Stimulated activated CD8-positive, alpha-beta memory T cell treated with anti-CD3 and anti-CD28 coated beads, Interleukin-4, amount 100 ng/mL, for 4 hours (primary cell): ENCODE data around the gene SIAE.

Experiments used
- DNase-seq, 2 donors: peaks; one replicate each; pipeline ENCODE4 v3.0.0-alpha.2; 2020; ENCODE audit warnings: low read depth in 2 of 2, low spot score in 1 of 2

The SIAE gene

DNA sequence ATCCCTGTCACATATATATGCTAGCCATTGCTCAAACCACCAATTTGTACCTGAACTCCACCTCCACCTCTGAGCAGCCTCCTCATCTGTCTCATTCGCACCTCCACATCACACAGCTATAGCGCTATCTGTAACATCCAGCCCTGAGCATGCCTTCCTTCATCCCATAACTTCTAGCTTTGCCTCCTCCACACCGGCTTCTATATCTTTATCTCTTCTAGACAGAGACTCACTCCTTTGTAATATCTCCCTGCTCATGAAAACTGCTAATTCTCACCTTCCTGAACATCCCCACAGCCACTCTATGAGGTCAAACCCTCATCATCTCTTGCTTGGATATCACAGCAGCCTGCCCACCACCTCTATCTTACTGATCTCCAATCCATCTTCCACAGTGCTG is 5.9 kb downstream of the SIAE start:
- DNase-seq: no peak

DNA sequence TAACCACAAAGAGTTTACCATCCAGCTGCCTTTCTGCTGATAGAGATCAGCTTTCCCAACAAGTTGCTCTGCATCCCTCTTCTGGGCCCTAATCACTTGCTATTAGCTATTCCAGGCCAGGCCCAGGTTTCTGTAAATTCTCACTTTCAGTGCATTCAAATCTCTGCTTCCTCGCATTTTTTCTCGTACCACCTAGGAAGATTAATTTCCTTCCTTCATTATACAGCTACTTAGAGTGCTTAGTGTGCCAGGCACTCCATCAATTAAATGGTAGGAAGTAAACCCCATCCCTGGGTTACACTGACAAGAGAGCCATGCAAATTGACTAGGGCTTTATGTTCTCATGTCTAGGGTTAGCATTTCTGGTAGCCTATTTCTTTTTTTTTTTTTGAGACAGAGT is 9.7 kb downstream of the SIAE start:
- DNase-seq: no peak

GRCh38 chr11:124662106-124662505 is 11.4 kb downstream of the SIAE start:
- DNase-seq: no peak

DNA sequence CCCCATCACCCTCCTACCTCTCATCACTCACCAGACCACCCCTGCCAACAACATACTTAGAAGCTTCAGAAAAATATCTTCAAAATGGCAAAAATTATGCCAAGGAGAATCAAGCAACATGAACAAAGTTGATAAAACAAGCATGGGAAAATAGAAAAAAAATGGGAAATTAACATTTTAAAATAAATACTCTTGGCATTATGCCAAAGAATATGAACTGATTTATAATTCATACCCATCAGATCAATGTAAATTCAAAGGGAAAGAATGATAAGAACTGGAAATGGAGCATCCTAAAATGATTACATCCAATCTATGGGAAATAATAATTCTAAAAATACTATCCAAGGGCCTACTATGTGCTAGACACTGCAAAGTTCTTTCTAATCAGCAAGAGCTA is 12.0 kb downstream of the SIAE start:
- no peak for DNase-seq

- no peak for DNase-seq
These were observed 14.6 kb downstream of the SIAE start for GRCh38 chr11:124658986-124659385.

DNA sequence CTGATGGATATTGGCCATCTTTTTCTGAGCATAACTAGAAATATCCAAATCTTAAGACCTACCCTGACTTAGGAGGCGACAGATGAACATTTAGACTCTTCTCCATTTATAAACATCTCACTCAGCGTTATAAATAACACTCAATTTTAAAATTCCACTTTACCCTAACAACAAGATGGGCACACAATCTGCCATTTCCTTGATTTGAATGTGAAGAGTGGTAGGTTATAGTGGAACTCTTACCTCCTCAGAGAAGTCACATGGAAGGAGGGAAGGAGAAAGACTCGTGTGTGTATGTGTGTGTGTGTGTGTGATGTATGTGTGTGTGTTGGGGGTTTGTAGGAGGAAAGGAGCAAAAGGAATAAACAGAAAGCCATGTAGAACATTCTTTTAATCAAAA is 15.0 kb downstream of the SIAE start:
- DNase-seq: no peak

GRCh38 chr11:124657904-124658303 is 15.6 kb downstream of the SIAE start:
- no peak for DNase-seq

DNA sequence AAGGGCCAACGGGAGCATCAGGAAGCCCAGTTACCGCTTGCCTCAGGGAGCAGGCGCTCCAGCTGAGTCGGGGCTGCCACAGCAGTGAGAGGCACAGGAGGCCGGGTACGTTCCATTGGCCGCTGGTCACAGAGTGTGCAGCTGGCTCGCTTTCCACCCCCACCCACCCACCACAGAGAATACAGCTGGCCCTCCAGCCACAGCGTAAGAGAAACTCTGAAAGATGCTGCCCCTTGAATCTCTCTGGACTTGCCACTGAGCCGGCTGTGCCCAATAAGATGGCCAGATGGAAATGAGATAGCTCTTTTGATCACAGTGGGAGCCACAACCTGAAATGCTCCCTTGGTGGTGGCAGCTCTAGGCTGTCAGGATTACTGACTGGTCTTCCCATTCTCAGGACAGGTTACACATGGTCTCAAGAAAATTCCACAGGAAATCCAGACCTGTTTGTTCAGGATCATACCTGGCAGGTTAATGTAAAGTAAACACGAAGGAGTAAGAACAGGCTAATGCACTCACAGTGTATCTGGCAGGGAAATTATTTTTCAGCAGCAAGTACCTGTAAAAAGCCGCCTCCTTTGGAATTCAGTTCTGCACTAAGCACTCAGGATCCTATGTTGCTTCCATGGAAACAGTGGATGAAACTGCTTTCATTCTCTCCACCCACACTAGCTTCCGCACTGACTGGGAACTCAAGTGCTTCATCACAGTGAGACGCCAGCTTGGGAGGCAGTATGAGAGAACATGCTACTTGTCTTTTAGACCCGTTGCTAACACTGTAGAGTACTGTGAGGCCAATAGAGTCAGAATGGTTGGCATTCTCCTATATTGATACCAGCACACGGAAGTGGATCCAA is 16.5 kb downstream of the SIAE start:
- no peak for DNase-seq

GRCh38 chr11:124648610-124649009 is 24.9 kb downstream of the SIAE start:
- DNase-seq: no peak

DNA sequence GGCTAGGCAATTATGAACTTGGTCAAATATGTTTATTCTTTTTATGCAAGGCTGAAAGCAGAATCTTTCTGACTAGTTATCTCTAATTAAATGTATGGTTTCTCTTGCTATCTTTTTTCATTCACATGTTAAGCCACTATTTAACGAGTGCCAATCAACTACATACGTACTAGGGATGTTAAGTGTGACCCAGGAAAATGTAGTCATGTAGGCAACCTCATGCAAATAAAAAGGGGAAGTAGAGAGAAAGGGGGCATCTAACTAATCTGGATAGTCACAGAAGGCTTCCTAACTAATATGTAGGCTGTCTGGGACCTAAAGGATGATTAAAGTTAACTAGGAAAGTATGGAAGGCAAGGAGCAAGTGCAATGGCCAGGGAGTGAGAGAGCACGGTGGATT is 27.4 kb downstream of the SIAE start:
- DNase-seq: no peak

DNA sequence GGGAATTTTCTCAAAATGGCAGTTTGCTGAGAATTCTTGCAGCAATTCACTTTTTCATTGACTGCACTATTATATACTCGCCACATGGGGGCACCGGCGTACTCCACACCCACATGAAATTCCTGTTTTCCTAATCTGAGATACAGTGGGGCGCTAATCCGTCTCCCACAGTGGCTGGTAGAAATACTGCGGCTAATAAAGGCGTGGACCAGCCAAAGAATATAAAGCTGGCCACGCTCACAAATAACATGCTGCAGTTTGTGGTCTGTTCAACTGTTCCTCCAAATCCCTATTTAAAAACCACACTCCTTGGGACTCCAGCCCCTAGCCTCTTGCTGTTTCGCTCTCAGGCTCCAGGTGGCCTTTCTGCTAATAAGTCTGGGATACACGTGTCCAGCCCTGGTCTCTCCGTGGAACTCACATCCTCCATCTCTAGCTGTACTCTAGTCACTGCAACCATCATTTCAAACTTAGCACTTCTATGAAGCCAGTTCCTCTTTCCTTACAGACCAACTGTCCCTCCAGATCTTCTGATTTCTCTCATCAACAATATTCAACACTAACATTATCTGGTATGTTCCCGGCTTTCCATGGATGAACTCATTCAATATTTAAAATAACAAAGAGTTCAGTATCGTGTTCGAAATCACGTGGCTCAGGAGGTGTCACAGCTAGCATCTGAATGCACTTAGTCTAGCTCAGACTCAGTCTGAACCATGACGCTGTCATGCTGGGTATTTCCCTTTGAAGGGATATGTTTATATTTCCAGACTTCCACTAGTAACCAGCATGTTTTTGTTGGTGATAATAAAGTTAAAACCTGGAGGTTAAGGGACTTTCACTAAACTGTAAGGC is 28.9 kb downstream of the SIAE start:
- DNase-seq: no peak

GRCh38 chr11:124643605-124644425 is 29.7 kb downstream of the SIAE start:
- no peak for DNase-seq

DNA sequence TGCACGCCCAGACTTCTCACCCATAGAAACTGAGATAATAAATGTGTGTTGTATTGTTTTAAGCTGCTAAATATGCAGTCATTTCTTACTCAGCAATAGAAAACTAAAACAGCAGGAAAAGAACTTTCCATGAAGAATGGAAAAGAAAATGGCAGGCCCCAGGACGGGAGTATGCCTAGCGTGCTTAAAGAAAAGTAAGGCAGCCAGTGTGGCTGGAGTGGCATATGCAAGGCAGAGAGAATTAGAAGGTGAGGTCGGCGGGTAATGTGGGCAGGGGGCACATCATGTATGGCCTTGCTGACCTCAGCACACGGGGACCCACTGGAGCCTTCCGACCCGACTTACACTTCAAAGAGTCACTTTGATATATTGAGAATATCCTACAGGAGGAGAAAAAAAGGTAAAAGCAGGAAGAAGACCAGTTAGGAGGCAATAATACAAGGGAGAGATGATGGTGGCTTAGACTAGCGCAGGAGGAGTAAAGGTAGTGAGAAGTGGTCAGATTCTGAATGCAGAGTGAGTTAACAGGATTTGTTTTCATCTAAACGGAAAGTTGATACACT is 30.4 kb downstream of the SIAE start:
- DNase-seq: no peak

DNA sequence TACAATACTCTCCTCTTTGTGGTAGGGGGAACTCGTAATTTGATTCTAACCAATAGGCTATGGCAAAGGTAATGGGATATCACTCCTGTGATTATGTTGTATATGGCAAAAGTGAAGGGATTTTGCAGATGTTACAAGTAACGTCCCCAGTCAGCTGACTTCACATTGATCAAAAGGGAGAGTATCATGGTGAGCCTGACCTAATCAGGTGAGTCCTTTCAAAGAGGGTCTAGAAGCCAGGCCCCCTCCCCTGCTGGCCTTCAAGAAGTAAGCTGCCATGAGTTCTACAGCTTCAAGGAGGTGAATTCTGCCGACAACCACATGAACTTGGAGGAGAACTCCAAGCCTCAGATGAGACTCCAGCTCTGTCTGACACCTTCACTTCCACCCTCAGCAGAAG is 30.9 kb downstream of the SIAE start:
- DNase-seq: no peak

DNA sequence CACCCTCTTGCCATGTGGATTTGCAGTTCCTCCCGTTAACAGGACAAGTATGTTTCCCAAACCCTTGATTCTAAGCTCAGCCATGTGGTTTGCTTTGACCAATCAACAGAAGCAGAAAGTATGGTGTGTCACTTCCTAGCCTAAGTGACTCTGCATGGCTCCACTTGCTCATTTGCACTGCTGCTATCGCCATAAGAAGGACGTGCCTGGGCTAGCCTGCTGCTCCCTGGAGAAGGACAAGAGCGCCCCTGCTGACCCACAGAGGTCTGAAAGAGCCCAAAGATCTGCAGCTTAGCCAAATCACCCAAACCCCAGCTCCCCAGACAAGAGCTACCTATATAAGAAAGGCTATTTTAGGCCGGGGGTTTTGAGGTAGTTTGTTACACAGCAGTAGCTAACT is 32.9 kb downstream of the SIAE start:
- no peak for DNase-seq

DNA sequence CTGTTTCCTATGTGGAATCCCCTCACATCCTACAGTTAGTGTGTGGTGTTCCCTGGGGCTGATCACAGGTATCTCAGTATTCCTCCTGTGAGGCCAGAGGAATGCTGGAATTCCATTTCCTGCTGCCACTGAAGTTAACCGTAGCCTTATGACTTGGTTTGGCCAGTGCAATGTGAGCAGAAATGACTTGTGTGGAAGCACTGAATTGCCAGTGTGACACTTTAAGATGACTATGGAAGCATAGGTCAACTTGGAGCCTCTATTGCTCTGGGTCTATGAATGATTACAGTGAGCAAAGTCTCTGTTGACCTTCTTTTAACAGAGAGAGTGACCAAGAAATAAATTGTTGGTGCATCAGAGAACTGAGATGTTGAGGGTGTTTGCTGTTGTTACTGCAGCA is 34.4 kb downstream of the SIAE start:
- DNase-seq: no peak

GRCh38 chr11:124638500-124638899 is 35.0 kb downstream of the SIAE start:
- DNase-seq: no peak

DNA sequence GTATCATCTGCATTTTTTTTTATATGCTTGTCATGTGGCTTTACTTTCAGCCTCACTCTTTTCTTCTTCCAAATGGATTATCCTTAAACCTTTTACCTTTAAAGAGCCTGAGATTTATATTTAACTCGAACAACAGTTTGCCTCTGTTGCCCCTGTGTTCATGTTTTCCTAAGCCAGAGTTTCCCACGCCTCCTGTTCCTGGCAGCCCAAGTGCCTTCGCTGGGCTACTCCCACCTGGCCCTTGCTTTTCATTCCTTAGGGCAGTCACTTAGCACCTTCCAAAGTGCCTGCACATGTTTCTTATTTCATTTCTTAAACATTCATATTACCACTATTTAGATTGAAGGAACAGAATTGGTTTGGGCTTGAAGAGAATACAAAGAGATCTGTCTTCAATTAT is 37.6 kb downstream of the SIAE start:
- DNase-seq: no peak

DNA sequence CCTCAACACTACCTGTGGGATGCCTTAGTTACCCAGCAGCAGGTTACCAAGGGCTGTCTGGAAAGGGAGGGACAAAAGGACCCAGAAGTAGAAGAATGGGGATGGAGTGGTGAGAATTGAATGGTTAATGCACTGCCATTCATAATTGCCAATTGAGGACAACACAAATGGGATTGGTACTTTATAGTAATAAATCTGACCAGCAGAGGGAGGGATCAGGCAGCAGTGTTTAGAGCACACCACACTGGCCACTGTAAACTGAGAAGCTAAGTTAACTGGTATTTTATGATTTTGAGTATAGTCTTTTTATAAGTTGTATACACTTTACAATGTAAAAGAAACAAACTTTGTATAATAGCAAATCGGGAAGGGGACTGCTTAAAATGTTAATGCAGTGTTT is 40.2 kb downstream of the SIAE start:
- DNase-seq: no peak

- no peak for DNase-seq
These were observed 43.6 kb downstream of the SIAE start for GRCh38 chr11:124629961-124630360.

DNA sequence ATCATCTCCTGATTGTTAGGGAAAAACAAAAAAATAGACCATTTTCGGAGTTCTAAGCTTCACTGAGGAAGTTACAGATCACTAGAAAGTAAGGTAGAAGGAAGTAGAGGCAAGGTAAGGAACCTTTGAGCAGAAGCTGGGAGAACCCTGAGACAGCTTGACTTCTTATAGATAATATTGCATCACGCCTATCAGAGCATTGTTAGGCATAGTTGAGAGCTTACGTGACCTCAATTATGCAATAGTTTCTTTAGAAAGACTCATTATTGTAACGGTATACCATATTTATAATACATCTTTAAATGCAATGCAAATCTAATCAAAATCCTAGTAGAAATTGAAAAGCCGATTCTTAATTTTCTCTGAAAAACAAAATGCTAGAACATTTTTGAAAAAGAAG is 46.0 kb downstream of the SIAE start:
- no peak for DNase-seq
